WERI-Rb-1 (cell line): Measurements from ENCODE around the gene CD36.

Experiments
- DNase-seq: peaks from one replicate; pipeline ENCODE4 v3.0.0-alpha.2; 2020
- H3K27ac ChIP-seq: fragments of 250-450 bp; sonication (Bioruptor Pico); 2 replicates; pipeline ENCODE4 v1.5.1; 2020; ENCODE audit warnings: mild to moderate bottlenecking, moderate library complexity
- H3K27me3 ChIP-seq: fragments of 250-450 bp; sonication (Bioruptor Pico); 2 replicates; pipeline ENCODE4 v1.5.1; 2021; ENCODE audit warnings: mild to moderate bottlenecking, low read depth, moderate library complexity; ENCODE audit not compliant: insufficient read depth, severe bottlenecking
- H3K36me3 ChIP-seq: fragments of 250-450 bp; sonication (Bioruptor Pico); 2 replicates; pipeline ENCODE4 v1.5.1; 2020; ENCODE audit warnings: mild to moderate bottlenecking, moderate library complexity
- H3K4me3 ChIP-seq: 2 replicates; pipeline ENCODE4 v1.5.1; 2011; ENCODE audit warnings: low read depth, mild to moderate bottlenecking, control low read depth, low read length
- H3K9me3 ChIP-seq: fragments of 250-450 bp; sonication (Bioruptor Pico); 2 replicates; pipeline ENCODE4 v1.5.1; 2021; ENCODE audit warnings: mild to moderate bottlenecking, moderate library complexity; ENCODE audit not compliant: severe bottlenecking
- TF ChIP-seq, protein P1 (sequence below): IDR thresholded peaks from 2 replicates; pipeline ENCODE4 v1.5.1; 2011; ENCODE audit warnings: low read depth, mild to moderate bottlenecking, control low read depth, inconsistent platforms, low read length

Gene CD36

DNA sequence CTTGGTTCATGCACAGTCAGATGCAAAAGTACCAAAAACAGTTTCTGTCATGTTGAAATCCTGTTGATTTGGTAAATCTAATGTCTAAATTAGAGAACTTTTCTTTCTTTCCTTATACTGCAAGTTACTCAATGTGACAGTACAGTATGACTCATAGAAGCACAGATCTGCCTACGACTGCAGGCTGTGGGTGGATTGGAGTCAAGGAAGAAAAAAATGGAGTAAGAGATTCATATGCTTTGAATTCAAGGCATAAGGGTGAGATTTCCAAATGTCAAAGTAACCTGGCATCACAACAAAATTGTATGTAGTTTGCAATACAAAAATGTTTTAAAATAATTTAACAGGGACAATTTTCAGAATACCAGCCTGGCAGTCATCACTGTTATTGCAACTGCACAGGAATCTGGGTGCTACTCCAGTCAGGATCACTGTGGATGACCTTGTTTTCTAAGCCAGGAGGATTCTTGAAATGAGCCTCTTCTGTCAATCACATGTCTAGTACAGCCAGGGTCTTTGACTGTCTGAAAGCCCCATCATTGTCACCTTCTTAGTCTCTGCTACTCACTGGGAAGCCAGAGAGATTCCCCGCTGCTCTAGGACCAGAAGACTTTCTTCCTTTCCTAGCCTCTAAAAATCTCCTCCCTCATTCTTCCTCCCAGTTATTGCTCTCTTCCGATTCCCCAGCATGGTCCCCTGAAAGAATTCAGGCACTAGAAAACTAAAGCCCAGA, 83.6 kb downstream of the CD36 start:
- Histone ChIP-seq H3K27ac (no peak overlapping the region), H3K36me3 (no peaks in the 10 kb centered on the region), H3K4me3 (no peak overlapping the region), H3K9me3 (no peaks in the 10 kb centered on the region), H3K27me3 (no peaks in the 10 kb centered on the region)
- no peak for DNase-seq
- TF ChIP-seq, protein P1, sequence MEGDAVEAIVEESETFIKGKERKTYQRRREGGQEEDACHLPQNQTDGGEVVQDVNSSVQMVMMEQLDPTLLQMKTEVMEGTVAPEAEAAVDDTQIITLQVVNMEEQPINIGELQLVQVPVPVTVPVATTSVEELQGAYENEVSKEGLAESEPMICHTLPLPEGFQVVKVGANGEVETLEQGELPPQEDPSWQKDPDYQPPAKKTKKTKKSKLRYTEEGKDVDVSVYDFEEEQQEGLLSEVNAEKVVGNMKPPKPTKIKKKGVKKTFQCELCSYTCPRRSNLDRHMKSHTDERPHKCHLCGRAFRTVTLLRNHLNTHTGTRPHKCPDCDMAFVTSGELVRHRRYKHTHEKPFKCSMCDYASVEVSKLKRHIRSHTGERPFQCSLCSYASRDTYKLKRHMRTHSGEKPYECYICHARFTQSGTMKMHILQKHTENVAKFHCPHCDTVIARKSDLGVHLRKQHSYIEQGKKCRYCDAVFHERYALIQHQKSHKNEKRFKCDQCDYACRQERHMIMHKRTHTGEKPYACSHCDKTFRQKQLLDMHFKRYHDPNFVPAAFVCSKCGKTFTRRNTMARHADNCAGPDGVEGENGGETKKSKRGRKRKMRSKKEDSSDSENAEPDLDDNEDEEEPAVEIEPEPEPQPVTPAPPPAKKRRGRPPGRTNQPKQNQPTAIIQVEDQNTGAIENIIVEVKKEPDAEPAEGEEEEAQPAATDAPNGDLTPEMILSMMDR: no peak

DNA sequence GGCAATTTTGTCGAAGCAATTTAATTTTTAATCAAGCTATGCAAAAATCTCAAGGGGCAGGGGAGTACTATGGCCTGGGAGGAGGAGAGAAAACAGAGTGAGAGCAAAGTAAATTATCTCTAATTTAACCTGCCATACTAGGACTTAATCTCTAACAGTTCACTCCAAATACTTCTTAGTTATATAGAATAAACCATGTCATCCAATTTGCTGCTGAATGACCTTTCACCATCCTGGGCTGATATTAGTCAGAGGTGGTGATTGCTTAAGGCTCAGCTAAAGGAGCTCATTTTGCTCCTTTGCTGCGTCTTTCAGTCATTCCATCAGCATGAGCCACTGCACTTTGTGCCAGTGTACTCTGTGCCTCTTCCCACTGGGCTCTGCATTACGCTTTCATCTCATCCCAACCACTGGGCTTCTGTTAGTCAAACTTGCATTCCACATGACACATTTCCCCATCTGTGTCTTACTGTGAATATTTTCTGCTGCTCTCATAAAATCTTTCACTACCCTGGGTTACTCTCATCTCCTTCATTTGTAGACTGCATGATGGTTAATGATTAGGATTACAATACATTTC, 84.3 kb downstream of the CD36 start:
- H3K27ac ChIP-seq: no peak overlapping the region

DNA sequence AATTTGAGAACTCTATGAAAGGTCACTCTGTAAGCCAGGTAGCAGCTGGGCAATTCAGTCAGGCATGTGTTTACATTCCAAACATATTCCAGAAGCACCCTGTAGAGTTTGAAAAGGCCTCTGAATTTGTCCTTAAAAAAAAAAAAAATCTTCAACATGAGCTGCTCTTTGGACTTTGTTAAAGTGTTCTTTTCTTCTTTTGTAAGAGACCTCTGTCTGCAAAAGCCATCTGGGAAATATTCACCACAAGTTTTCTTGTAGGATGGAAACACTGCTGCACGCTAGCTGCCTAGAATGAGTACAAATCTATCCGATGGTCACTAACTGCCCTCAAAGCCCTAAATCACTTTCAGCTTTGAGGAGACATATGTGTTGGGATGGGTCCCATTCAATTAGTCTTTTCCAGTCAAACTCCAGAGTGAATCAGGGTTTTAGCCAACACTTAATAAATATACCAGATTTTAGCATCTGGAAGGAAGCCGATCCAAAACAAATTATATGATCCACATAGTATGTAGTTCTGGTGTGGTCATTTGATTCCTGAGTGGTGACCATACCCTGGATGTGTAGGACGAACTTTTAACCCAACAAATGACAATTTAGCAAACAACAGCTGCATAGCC, 85.9 kb downstream of the CD36 start:
- Histone ChIP-seq H3K4me3 (no peak overlapping the region), H3K27me3 (no peaks in the 10 kb centered on the region), H3K27ac (peak overlapping the region; percentile 1), H3K36me3 (no peaks in the 10 kb centered on the region), H3K9me3 (no peaks in the 10 kb centered on the region)
- TF ChIP-seq, protein P1: no peak
- no peak for DNase-seq

More for the DNA sequence above, 84.3 kb downstream of the CD36 start:
- Histone ChIP-seq H3K36me3 (no peaks in the 10 kb centered on the region), H3K4me3 (no peak overlapping the region), H3K9me3 (no peaks in the 10 kb centered on the region), H3K27me3 (no peaks in the 10 kb centered on the region)
- TF ChIP-seq, protein P1: no peak
- DNase-seq: no peak

DNA sequence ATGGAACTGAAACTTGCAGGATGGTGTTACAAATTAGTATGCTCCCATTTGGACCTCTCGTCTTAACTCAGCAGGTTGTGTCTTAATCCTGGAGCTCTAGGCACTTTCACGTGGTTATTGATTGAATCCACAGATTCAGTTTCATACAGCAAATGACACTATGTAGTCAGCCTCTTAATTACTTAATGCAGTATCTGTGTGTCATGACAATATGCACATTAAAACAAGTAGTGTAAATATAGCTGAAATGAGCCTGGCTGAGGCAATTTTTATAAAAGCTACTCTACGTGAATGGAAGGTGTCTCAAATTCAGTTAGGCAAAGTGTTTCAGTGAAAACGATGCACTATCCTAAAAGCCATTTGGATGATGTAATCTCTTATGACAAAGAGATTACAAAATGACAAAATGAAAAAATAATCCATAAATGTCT, 86.8 kb downstream of the CD36 start:
- peak; percentile 21 for DNase-seq
- no peaks in the 10 kb centered on the region for H3K36me3 ChIP-seq
- TF ChIP-seq, protein P1: no peak
- H3K27me3 ChIP-seq: no peaks in the 10 kb centered on the region
- peak overlapping the region; percentile 9 for H3K27ac ChIP-seq
- no peak overlapping the region for H3K4me3 ChIP-seq
- no peaks in the 10 kb centered on the region for H3K9me3 ChIP-seq
